SU-DHL-6 (cell line): ENCODE results near the gene MLH1.

Experiments
- H2AFZ ChIP-seq: fragments of 200-600 bp; sonication (generic); 2 replicates; pipeline ENCODE4 v1.6.1; 2014; ENCODE audit warnings: low read depth, mild to moderate bottlenecking, moderate library complexity, mixed read lengths, antibody characterized with exemption, low read length; ENCODE audit not compliant: severe bottlenecking
- H3F3A ChIP-seq: fragments of 200-600 bp; shearing (Covaris generic); 2 replicates; pipeline ENCODE4 v1.6.0; 2016; ENCODE audit warnings: antibody characterized with exemption, mild to moderate bottlenecking; ENCODE audit not compliant: insufficient read depth
- H3K27ac ChIP-seq: fragments of 200-600 bp; sonication (generic); 2 replicates; pipeline ENCODE4 v1.5.1; 2016; ENCODE audit warnings: low read depth, mild to moderate bottlenecking, low read length, moderate library complexity, mixed read lengths
- H3K27me3 ChIP-seq: fragments of 200-600 bp; sonication (generic), shearing (Covaris generic); 2 replicates; pipeline ENCODE4 v1.6.0; 2014; ENCODE audit warnings: mild to moderate bottlenecking, low read length
- H3K36me3 ChIP-seq: fragments of 200-600 bp; sonication (generic); 2 replicates; pipeline ENCODE4 v1.6.1; 2014; ENCODE audit warnings: mild to moderate bottlenecking, low read length, mixed read lengths
- H3K4me2 ChIP-seq: fragments of 300-600, 200-600 bp; shearing (Covaris generic), sonication (generic); 2 replicates; pipeline ENCODE4 v1.6.0; 2014; ENCODE audit warnings: low read length, low read depth, mild to moderate bottlenecking; ENCODE audit not compliant: poor library complexity, severe bottlenecking
- H3K4me3 ChIP-seq: fragments of 200-600 bp; sonication (generic); 2 replicates; pipeline ENCODE4 v1.5.1; 2014; ENCODE audit warnings: antibody characterized with exemption, low read length, mild to moderate bottlenecking, mixed read lengths; ENCODE audit not compliant: insufficient read depth, poor library complexity, severe bottlenecking
- H3K79me2 ChIP-seq: fragments of 200-600 bp; sonication (generic); 2 replicates; pipeline ENCODE4 v1.6.1; 2014; ENCODE audit warnings: mild to moderate bottlenecking, low read length, moderate library complexity; ENCODE audit not compliant: insufficient read depth
- H3K9ac ChIP-seq: fragments of 200-600 bp; sonication (generic); 2 replicates; pipeline ENCODE4 v1.7.0; 2014; ENCODE audit warnings: mild to moderate bottlenecking, low read length
- H3K9me2 ChIP-seq: fragments of 200-600 bp; sonication (generic); replicated peaks from 2 replicates; pipeline ENCODE4 v1.6.1; 2014; ENCODE audit warnings: low read length; ENCODE audit not compliant: insufficient read depth
- H3K9me3 ChIP-seq: fragments of 200-600 bp; sonication (generic); 2 replicates; pipeline ENCODE4 v1.6.1; 2014; ENCODE audit warnings: low read length, mixed read lengths; ENCODE audit not compliant: insufficient read depth
- H4K20me1 ChIP-seq: fragments of 200-600 bp; sonication (generic); 2 replicates; pipeline ENCODE4 v1.6.1; 2014; ENCODE audit warnings: low read depth, mild to moderate bottlenecking, antibody characterized with exemption, low read length, moderate library complexity, mixed read lengths
- EZH2phosphoT487 ChIP-seq: fragments of 200-600 bp; sonication (generic), shearing (Covaris generic); conservative IDR thresholded peaks from 2 replicates; pipeline ENCODE4 v1.6.1; 2018; ENCODE audit warnings: mild to moderate bottlenecking, antibody characterized with exemption, low read length, moderate library complexity, mixed read lengths
- TF ChIP-seq, protein P1 (sequence below): fragments of 200-600 bp; sonication (generic); IDR thresholded peaks from one replicate; pipeline ENCODE4 v1.5.1; 2017; ENCODE audit warnings: antibody characterized with exemption, mild to moderate bottlenecking, low read length, moderate library complexity; ENCODE audit not compliant: insufficient read depth, poor library complexity, severe bottlenecking

MLH1 gene

DNA sequence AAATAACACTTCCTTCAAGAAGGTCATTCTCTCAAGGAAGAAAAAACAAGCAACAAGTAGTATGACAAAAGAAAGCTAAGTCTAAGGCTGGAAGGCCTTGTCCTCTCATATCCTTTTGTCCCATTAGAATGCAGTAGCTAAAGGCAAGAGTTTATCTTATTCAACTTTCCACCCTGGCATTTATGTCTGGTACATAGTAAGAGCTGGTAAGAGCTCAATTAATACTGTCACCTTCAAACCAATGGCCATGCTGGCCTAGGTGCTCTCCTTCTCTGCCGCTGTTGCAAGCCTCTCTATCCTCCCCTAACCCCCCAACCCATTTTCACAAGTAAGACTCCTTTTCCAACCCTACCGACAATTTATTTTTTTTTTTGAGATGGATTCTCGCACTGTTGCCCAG, 99.2 kb downstream of the MLH1 start:
- no peak overlapping the region for H3K4me2 ChIP-seq
- TF ChIP-seq, protein P1, sequence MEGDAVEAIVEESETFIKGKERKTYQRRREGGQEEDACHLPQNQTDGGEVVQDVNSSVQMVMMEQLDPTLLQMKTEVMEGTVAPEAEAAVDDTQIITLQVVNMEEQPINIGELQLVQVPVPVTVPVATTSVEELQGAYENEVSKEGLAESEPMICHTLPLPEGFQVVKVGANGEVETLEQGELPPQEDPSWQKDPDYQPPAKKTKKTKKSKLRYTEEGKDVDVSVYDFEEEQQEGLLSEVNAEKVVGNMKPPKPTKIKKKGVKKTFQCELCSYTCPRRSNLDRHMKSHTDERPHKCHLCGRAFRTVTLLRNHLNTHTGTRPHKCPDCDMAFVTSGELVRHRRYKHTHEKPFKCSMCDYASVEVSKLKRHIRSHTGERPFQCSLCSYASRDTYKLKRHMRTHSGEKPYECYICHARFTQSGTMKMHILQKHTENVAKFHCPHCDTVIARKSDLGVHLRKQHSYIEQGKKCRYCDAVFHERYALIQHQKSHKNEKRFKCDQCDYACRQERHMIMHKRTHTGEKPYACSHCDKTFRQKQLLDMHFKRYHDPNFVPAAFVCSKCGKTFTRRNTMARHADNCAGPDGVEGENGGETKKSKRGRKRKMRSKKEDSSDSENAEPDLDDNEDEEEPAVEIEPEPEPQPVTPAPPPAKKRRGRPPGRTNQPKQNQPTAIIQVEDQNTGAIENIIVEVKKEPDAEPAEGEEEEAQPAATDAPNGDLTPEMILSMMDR: no peak
- no peak for TF ChIP-seq EZH2phosphoT487
- H3K9me3 ChIP-seq: no peaks in the 10 kb centered on the region
- H3K9me2 ChIP-seq: no peaks in the 10 kb centered on the region
- H3K9ac ChIP-seq: no peak overlapping the region
- no peak overlapping the region for H3K27ac ChIP-seq
- no peaks in the 10 kb centered on the region for H3F3A ChIP-seq
- H3K79me2 ChIP-seq: no peaks in the 10 kb centered on the region
- no peaks in the 10 kb centered on the region for H3K36me3 ChIP-seq
- no peaks in the 10 kb centered on the region for H4K20me1 ChIP-seq
- no peak overlapping the region for H3K4me3 ChIP-seq
- no peaks in the 10 kb centered on the region for H3K27me3 ChIP-seq
- no peak overlapping the region for H2AFZ ChIP-seq

DNA sequence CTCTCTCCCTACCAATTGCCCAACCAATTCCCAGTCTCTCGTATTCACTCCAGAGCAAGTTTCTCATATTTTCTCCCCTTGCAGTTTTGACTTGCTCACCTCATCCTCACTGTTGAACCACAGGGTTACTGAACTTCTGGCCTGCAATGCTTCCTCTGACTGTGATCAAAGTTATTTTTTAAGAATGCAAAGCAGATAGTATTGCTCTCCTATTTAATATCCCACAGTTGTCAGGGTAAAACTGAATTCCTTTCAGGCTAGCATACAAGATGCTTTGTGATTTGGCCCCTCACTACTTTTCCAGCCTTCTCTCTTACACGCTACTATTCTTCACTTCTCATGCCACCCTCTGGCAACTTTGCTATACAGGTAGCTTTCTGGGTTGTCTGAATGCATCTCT, 100.2 kb downstream of the MLH1 start:
- Histone ChIP-seq H3K9me3 (no peaks in the 10 kb centered on the region), H2AFZ (no peak overlapping the region), H3K9me2 (no peaks in the 10 kb centered on the region), H3K4me3 (no peak overlapping the region), H4K20me1 (no peaks in the 10 kb centered on the region), H3F3A (no peaks in the 10 kb centered on the region), H3K79me2 (no peaks in the 10 kb centered on the region), H3K36me3 (no peaks in the 10 kb centered on the region), H3K27ac (no peak overlapping the region), H3K9ac (no peak overlapping the region), H3K27me3 (no peaks in the 10 kb centered on the region), H3K4me2 (no peak overlapping the region)
- TF ChIP-seq, protein P1: no peak
- no peak for TF ChIP-seq EZH2phosphoT487

DNA sequence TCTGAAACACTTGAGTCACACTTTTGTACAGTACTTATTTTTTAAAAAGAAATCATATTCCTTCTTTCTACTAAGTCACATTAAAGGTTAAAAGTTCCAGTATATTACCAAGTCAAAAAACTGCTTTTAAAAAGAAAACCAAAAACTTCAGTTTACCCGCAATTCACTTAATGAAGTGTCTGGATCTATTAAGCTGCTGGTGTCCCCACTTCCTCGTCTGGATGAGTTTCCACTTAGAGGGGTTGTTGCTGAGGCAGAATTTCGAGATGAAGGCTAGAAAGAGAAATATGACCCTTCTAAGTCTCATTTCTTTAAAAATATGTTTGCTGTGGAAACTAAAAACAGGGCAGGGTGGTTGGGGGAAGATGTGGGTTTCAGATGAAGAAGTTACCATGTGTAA, 101.3 kb downstream of the MLH1 start:
- TF ChIP-seq, protein P1: no peak
- TF ChIP-seq EZH2phosphoT487: no peak
- Histone ChIP-seq H3K36me3 (no peaks in the 10 kb centered on the region), H3K4me3 (no peak overlapping the region), H3K9ac (no peak overlapping the region), H3K27me3 (no peaks in the 10 kb centered on the region), H2AFZ (no peak overlapping the region), H3K9me3 (no peaks in the 10 kb centered on the region), H3K27ac (no peak overlapping the region), H3F3A (no peaks in the 10 kb centered on the region), H3K79me2 (no peaks in the 10 kb centered on the region), H3K4me2 (no peak overlapping the region), H3K9me2 (no peaks in the 10 kb centered on the region), H4K20me1 (no peaks in the 10 kb centered on the region)

DNA sequence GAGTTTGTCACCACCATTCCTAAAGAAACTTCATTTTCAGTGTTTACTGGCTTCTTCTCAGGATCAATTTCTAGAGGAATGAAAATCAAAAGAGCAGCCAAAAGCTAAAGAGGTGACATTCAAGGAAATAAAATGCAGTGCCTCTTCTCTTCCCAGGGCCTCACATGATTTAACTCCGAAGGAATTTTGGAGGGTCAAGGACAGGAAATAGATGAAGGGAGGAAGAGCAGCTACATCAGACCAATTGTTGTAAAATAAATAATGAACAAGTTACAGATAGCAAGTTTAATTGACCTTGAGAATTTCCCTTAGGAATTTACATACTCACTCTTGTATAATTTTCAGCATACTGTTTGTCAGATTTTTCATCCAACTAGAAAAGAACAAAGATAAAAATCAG, 103.0 kb downstream of the MLH1 start:
- H3K27ac ChIP-seq: no peak overlapping the region
- H3K4me3 ChIP-seq: no peak overlapping the region
- H3K79me2 ChIP-seq: no peaks in the 10 kb centered on the region
- H3K9me2 ChIP-seq: no peaks in the 10 kb centered on the region
- no peaks in the 10 kb centered on the region for H3F3A ChIP-seq
- no peak overlapping the region for H3K9ac ChIP-seq
- no peaks in the 10 kb centered on the region for H3K27me3 ChIP-seq
- H4K20me1 ChIP-seq: no peaks in the 10 kb centered on the region
- H3K36me3 ChIP-seq: no peaks in the 10 kb centered on the region
- no peak overlapping the region for H2AFZ ChIP-seq
- no peak overlapping the region for H3K4me2 ChIP-seq
- no peaks in the 10 kb centered on the region for H3K9me3 ChIP-seq
- no peak for TF ChIP-seq EZH2phosphoT487
- TF ChIP-seq, protein P1: no peak
